ENCODE measurements around the gene TBCC. TPM values are rescaled to one million over a fixed set of nuclear protein-coding genes. Genes with fewer than 3 reads are reported as not detected.
"Not testable (repeated sequence)": the region's sequence is repeated elsewhere in the genome, so short reads cannot be mapped to it uniquely, and the experiment has no call there.

Gene TBCC
- total and polyA plus RNA-seq, 7 donors, result 13.1 to 41.3 (median 19.1) TPM

DNA sequence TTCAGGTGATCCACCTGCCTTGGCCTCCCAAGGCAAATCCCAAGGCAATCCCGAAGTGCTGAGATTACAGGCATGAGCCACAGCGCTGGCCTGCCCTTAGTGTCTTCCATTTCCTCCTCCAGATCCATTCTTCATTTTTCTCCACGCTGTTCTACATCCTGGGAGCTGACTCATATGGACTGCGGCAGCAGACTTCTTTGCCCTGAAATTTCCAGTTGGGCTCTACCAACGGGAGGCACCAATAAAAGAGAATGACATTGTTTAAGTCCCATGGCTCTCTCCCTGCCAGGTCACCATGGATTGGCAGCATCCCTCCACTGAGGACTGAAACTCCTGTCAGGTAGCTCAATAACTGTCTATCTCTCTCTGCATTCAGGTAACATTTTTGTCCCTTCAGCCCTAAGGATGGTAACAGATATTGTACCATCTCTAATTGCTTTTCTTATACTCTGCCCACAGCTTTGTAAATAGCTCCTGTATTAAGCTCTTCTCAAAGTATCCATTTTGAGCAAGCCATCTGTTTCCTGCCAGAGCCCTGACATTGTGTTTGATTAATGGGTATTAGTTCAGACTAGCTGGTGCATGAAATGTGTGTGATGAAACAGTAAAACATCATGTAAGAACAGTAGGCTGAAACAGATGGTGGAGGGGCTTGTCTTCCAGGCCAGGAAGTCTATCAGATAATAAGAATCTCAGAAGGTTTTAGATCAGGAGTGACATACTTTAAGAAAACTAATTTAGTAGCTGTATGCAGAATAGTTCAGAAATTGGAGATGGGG is 3.6 kb downstream of the TBCC start:
- Histone ChIP-seq H3K9me3 (no peaks in the 10 kb centered on the region), H3K36me3 (ENCODE audit: insufficient read depth in 1 of 2, low read depth in 1 of 2) (no peaks in the 10 kb centered on the region), H3K27me3 (ENCODE audit: insufficient read depth in 3 of 3, low read length in 2 of 3) (no peaks in the 10 kb centered on the region), H3K27ac (peak overlapping the region; percentile 99), H3K4me3 (no peak overlapping the region), H3K4me1 (peaks cover 20% of the 10 kb centered on the region)
- no peak for DNase-seq
- TF ChIP-seq, protein P1, sequence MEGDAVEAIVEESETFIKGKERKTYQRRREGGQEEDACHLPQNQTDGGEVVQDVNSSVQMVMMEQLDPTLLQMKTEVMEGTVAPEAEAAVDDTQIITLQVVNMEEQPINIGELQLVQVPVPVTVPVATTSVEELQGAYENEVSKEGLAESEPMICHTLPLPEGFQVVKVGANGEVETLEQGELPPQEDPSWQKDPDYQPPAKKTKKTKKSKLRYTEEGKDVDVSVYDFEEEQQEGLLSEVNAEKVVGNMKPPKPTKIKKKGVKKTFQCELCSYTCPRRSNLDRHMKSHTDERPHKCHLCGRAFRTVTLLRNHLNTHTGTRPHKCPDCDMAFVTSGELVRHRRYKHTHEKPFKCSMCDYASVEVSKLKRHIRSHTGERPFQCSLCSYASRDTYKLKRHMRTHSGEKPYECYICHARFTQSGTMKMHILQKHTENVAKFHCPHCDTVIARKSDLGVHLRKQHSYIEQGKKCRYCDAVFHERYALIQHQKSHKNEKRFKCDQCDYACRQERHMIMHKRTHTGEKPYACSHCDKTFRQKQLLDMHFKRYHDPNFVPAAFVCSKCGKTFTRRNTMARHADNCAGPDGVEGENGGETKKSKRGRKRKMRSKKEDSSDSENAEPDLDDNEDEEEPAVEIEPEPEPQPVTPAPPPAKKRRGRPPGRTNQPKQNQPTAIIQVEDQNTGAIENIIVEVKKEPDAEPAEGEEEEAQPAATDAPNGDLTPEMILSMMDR (IDR thresholded peaks at IDR 0.05), result no peak
- 67 to 73% (median 72%) methylated on average over 5 of the region's 5 CpGs for WGBS, 3 donors
- no peak for ATAC-seq
- intact Hi-C loops (cut with DNase I), result no loop called here

- no peak for ATAC-seq
- intact Hi-C loops (cut with DNase I), result no loop called here
- Histone ChIP-seq H3K4me1 (peaks cover 20% of the 10 kb centered on the region), H3K4me3 (no peak overlapping the region), H3K36me3 (ENCODE audit: insufficient read depth in 1 of 2, low read depth in 1 of 2) (no peaks in the 10 kb centered on the region), H3K9me3 (no peaks in the 10 kb centered on the region), H3K27me3 (ENCODE audit: insufficient read depth in 3 of 3, low read length in 2 of 3) (no peaks in the 10 kb centered on the region), H3K27ac (no peak overlapping the region)
- 55 to 58% (median 57%) methylated on average over 3 of the region's 3 CpGs for WGBS, 3 donors
- TF ChIP-seq, protein P1 (IDR thresholded peaks at IDR 0.05), result no peak
- DNase-seq, result no peak
Observed at GRCh38 chr6:42740725-42741124, 5.2 kb downstream of the TBCC start.

GRCh38 chr6:42735976-42736375 is 9.9 kb downstream of the TBCC start:
- 86 to 96% (median 93%) methylated on average over 3 of the region's 3 CpGs for WGBS, 3 donors
- no peak for DNase-seq

GRCh38 chr6:42733867-42734481 is 11.9 kb downstream of the TBCC start:
- H3K9me3 ChIP-seq; DNase-seq; ATAC-seq; H3K36me3 ChIP-seq (ENCODE audit: insufficient read depth in 1 of 2, low read depth in 1 of 2); H3K4me3 ChIP-seq; H3K27ac ChIP-seq; H3K27me3 ChIP-seq (ENCODE audit: insufficient read depth in 3 of 3, low read length in 2 of 3); H3K4me1 ChIP-seq; intact Hi-C loops (cut with DNase I): not testable (repeated sequence)
- WGBS, 3 donors, result 72 to 79% (median 78%) methylated on average over 13 of the region's 13 CpGs

More at GRCh38 chr6:42735976-42736375, 9.9 kb downstream of the TBCC start:
- no peaks in the 10 kb centered on the region for H3K9me3 ChIP-seq
- no peaks in the 10 kb centered on the region for H3K27me3 ChIP-seq (ENCODE audit: insufficient read depth in 3 of 3, low read length in 2 of 3)
- TF ChIP-seq, protein P1 (IDR thresholded peaks at IDR 0.05), result no peak
- H3K27ac ChIP-seq, result no peak overlapping the region
- no peak overlapping the region for H3K4me3 ChIP-seq
- intact Hi-C loops (cut with DNase I), result no loop called here
- no peak for ATAC-seq
- no peaks in the 10 kb centered on the region for H3K4me1 ChIP-seq
- no peaks in the 10 kb centered on the region for H3K36me3 ChIP-seq (ENCODE audit: insufficient read depth in 1 of 2, low read depth in 1 of 2)

GRCh38 chr6:42729731-42730130 is 16.2 kb downstream of the TBCC start:
- 25 to 38% (median 37%) methylated on average over 2 to 3 of the region's 3 CpGs for WGBS, 3 donors
- DNase-seq (no peak), ATAC-seq (peak in 1 of 4 donors; percentile 23)
- Histone ChIP-seq H3K27ac (no peak overlapping the region), H3K27me3 (ENCODE audit: insufficient read depth in 3 of 3, low read length in 2 of 3) (no peaks in the 10 kb centered on the region), H3K9me3 (no peaks in the 10 kb centered on the region), H3K36me3 (ENCODE audit: insufficient read depth in 1 of 2, low read depth in 1 of 2) (no peaks in the 10 kb centered on the region), H3K4me1 (peaks cover 7% of the 10 kb centered on the region), H3K4me3 (no peak overlapping the region)
- intact Hi-C loops (cut with DNase I), result loop anchor here (5.0 to 10.0 kb wide), 2 partner anchors 145 to 148 kb away; partner anchors contain the start of gene RPL7L1 (in 2 of the 2)
- TF ChIP-seq, protein P1 (IDR thresholded peaks at IDR 0.05), result no peak
